GM18907 (cell line): Measurements from ENCODE around the gene LSM6.

Experiments used
- ATAC-seq: cut with Tn5 transposase; IDR thresholded peaks from one replicate; pipeline ENCODE4 v1.9.1; 2021; ENCODE audit warnings: mild to moderate bottlenecking, moderate library complexity; ENCODE audit not compliant: unreplicated experiment

LSM6 gene

GRCh38 chr4:146175541-146176453, at the start of gene LSM6:
TSS of gene LSM6 (plus strand) at chr4:146175718. CDS start at chr4:146182922, 7,204 bp downstream.
- peak; percentile 93 for ATAC-seq

- peak; percentile 100 for ATAC-seq
Observed at GRCh38 chr4:146132445-146132844, 43.1 kb upstream of the LSM6 start.

DNA sequence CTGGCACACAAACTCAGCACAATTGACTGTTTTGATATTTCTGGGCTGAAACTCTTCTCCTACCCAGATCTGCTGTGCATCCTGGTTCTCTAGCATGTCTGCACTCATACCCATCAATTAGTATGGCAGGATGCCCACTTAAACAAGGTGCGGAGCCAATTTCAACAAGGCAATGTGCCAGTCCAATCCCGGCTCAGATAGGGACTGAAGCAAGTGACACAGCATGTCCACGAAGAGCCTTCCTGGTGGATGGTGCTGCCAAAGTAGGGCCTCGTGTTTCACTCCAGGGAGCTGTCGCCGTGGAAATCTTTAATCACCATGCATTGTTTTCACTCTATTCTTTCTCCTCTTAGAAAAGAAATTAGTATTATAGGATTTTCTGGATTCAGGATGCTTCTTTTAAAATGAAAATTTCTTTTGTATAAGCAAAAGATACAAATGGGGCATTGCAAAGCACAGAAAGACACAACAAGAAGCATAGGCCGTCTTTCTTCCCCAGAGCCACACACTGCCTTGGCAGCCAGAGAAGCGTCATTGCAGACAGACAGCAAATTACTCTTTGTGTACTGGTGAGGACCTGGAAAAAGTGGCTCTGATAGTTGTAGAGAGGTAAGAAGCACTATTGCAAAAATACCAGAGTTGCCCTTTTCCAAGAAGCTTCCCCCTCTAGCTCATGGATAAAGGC, 40.6 kb upstream of the LSM6 start:
- ATAC-seq, result no peak

GRCh38 chr4:146135941-146136340, 39.6 kb upstream of the LSM6 start:
- no peak for ATAC-seq

DNA sequence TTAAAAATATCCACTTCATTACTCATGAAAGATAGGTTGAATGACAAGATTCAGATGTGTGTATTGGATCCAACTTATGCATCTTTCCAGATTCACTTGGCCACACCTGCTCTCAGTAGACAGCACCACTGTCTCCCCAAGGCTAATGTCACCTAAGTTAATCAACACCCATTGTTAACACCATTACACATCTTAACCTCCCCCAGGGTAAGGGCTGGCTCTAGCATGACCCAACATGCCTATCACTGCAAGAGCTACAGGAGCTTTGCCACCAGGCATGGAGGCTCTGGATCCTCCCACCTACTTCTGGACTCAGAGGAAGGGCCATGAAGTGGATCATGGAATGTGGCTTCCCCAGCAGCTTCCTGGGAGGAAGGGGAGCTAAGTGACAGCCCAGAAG, 32.8 kb upstream of the LSM6 start:
- peak; percentile 90 for ATAC-seq

- ATAC-seq, result no peak
Observed at GRCh38 chr4:146143888-146144287, 31.6 kb upstream of the LSM6 start.

GRCh38 chr4:146146918-146147317, 28.6 kb upstream of the LSM6 start:
- ATAC-seq, result no peak

DNA sequence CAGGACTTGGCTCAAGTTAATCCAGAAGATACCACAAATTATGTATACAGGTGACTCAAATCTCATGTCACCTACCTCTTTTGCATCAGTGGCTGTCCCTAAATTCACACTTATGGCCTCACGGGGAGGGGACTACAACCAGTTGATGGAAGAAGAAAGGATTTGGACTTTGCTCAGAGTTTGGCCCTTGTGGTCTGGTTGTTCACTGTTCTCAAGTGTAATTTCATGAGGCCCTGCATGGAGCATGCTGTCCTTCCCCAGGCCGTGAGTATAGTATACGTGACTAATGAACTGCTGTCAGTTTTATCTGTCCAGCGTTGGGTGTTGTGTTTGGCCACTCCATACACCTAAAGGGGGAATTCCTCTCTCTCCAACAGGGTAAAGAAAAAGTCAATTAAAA, 27.5 kb upstream of the LSM6 start:
- ATAC-seq, result no peak

DNA sequence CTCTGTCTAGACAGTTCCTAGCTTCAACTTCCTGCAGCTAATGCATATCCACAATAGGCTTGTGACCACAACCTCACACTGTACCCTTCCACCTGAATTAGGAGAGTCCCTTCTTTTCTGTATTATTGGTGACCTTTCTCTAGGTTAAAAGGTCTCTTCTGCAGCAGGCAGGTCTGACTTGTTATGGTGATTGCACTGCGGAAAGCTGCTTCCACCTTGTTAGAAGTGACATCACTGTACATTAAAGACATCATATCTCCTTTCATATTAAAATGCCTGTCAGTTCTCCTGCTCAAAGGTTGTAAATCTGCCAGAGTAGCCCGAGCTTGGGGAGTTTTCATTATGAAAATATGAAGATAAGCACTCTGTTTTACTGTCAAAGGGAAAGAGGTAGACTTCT, 21.5 kb upstream of the LSM6 start:
- no peak for ATAC-seq

DNA sequence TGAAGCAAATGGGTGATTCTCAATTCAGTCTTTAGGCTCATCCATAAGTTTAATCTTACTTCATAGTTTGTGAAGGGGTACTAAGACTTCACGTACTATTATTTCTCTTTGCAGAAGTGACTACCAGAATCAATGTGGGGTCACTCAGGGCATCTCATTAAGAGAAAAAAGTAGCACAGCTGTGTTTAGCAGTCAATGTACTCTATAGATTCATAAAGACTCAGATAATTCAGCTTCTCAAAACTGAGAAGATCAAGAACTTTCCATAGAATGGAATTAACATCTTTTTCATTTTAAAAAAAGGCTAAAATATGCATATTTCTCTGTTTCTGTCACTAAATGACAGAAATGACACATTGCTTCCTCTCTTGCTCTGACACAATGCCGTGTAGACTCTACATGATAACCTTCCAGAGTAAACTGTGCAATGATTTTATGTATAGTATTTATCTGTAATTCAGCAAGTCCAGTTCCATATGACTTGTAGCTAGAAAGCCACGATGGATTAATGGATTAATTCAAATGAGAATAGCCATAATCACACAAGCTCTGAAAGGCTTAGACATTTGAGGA, 20.3 kb upstream of the LSM6 start:
- no peak for ATAC-seq

- ATAC-seq, result no peak
Observed at GRCh38 chr4:146158036-146158745, 17.3 kb upstream of the LSM6 start.

DNA sequence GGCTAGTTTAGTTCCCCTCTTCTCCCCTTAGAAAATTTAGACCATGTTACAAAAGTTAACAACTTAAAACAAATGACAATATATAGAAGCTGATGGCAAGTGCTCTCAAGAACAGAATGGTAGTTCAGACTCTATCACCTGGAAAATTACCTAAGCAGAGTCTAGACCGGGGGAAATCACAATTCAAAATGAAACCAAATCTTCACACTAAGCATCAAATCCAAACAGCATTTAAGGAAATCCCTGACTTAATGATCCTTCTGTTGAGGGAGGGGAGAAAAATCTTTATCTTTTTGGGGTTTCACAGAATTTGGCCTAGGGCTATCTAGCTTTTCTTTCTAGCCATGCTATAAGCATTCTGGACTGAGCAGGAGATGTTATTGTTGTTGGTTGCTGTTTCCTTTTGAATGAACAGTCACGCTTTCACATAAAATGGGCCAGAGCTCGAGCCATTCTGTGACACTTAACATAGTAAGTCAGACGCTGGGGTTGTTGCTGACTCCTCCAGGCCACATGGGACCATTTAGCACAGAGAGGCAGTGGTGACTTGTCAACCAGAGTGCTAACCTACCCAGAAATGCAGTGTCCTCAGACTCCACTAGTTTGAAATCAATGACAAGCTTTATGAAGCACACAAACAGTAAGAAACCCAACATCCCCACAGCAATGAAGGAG, 16.0 kb upstream of the LSM6 start:
- peak; percentile 75 for ATAC-seq

DNA sequence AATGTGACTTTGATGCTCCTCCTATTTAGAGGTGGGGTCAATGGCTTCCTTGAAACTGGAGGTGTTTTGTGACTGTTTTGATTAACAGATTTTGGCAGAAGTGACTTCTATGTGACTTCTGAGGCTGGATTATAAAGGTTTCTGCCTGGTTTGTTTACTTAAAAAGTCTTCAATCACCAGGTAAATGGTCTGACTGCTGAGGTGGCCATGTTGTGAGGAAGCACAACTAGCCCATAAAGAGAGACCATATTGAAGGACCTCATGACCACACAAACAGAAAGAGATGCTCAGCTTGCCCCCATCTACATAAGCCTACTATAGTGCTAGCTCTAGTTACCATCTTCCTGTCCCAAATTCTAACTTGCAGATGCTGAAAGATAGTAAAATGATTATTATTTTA, 14.3 kb upstream of the LSM6 start:
- no peak for ATAC-seq

- ATAC-seq, result no peak
Observed at GRCh38 chr4:146165221-146165620, 10.3 kb upstream of the LSM6 start.

DNA sequence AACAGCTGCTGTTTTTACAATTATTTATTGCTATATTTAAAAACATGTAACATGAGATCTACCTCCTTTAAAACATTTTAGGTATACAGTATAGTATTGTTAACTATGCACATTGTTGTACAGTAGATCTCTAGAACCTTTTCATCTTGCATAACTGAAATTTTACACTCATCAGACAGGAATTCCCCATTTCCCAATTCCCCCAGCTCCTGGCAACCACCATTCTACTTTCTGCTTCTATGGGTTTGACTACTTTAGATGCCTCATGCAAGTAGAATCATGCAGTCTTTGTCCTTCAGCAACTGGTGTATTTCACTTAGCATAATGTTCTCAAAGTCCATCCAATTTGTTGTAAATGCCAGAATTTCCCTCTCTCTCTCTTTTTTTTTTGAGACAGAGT, 9.7 kb upstream of the LSM6 start:
- ATAC-seq, result no peak

- no peak for ATAC-seq
Observed at GRCh38 chr4:146170149-146170548, 5.4 kb upstream of the LSM6 start.

DNA sequence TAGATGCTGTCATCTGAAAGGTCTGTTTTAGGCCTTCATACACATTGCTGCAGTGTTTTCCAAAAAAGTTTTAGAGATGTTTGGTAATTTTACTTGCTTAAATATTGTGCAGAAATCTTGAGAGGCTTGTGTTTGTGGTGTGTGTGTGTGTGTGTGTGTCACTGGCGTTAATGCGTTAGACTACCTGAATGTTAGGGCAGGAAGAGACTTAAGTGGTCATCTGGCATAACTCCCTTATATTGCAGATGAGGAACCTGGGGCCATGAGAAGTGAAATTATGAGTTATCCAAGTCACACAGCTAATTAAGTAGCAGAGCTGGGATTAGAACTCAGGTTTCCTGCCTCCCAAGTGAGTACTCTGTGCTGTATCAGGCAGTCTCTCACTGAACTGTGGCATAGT, 1.4 kb downstream of the LSM6 start:
- no peak for ATAC-seq

- ATAC-seq, result no peak
Observed at GRCh38 chr4:146178126-146178525, 2.6 kb downstream of the LSM6 start.

DNA sequence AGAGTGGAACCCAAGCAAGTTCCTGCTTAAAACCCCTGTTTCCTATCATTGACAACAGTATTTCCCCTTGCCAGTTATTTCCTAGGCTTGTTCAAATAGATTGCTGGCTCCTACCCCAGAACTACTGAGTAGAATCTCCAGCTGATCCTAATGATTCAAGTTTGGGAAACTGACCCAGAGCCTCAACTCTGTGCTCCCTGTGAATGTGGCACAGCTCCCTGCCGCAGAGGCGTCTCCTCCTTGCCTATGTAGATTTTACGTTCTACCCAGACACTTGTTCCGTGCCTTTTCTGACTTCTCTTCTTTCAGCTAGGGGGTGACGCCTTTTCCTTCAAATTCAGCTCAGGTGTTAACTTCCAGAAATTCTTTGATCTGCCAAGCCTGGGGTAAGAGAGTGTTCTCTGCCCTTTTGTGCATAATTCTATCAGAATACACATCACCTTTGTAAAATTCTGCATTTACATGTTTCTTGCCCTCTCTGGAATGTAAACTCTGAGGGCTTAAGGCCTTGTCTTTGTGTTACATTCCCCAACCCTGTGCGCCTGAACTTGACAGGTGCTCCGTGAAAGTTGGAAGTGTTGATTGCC, 4.4 kb downstream of the LSM6 start:
- ATAC-seq, result no peak

- ATAC-seq, result peak; percentile 46
Observed at GRCh38 chr4:146182443-146182842, 6.9 kb downstream of the LSM6 start.
